ENCODE results near the gene COX7A1. TPM values are rescaled to one million over a fixed set of nuclear protein-coding genes. Genes with fewer than 3 reads are reported as not detected.
"Not testable (repeated sequence)": the region's sequence is repeated elsewhere in the genome, so short reads cannot be mapped to it uniquely, and the experiment has no call there.

Gene COX7A1
- total RNA-seq, 1 experiment from 2014 or later, result not detected

GRCh38 chr19:36139473-36140303, 12.6 kb downstream of the COX7A1 start, which contains the start of gene CAPNS1:
TSS of gene CAPNS1 (plus strand) at chr19:36140066. CDS start at chr19:36141012, 946 bp downstream.
- H3K27me3 ChIP-seq (ENCODE audit: insufficient read depth, low read depth), result no peaks in the 10 kb centered on the region
- peaks cover 60% of the 10 kb centered on the region for H3F3A ChIP-seq (ENCODE audit: insufficient read depth, low read depth)
- peaks cover 23% of the 10 kb centered on the region for H4K20me1 ChIP-seq (ENCODE audit: insufficient read depth)
- H3K36me3 ChIP-seq (ENCODE audit: low read depth), result peaks cover 22% of the 10 kb centered on the region
- H3K4me1 ChIP-seq (replicated peaks; ENCODE audit: insufficient read depth), result peaks cover 52% of the 10 kb centered on the region
- H3K79me2 ChIP-seq (ENCODE audit: low read depth), result peaks cover 43% of the 10 kb centered on the region
- intact Hi-C loops (cut with micrococcal nuclease; ENCODE audit: unreplicated experiment), result loop anchor here (1.0 kb wide), 2 partner anchors 11 to 24 kb away; partner anchors contain the start of gene TBCB
- H3K27ac ChIP-seq, result peak within 1 kb of the TSS; percentile 96
- no peaks in the 10 kb centered on the region for H3K9me3 ChIP-seq (ENCODE audit: insufficient read depth, low read depth)
- DNase-seq, result peak; percentile 86 to 98
- no peaks in the 10 kb centered on the region for H3K9me2 ChIP-seq (ENCODE audit: insufficient read depth)
- CTCF ChIA-PET, result interaction anchor here (1.4 kb wide), 1 partner anchor 11 kb away, joined by 4 read pairs; no protein-coding TSS in a partner anchor
- TF ChIP-seq EZH2 (IDR thresholded peaks at IDR 0.05; ENCODE audit: low read depth) (no peak), CTCF (conservative IDR thresholded peaks at IDR 0.05) (no peak; the same call in 1 of the 2 replicates)
- peak within 1 kb of the TSS; percentile 90 for H2AFZ ChIP-seq
- peak within 1 kb of the TSS; percentile 98 for H3K4me3 ChIP-seq
- peak within 1 kb of the TSS; percentile 77 for H3K4me2 ChIP-seq
- POLR2A ChIA-PET (ENCODE audit: unreplicated experiment), result interaction anchor here (0.6 to 1.0 kb wide), 4 partner anchors 12 to 632 kb away, joined by 3 to 6 read pairs (median 4); no protein-coding TSS in a partner anchor
- no TSS peak for BruUV-seq (replicated peaks)

- Histone ChIP-seq H3K27me3 (ENCODE audit: insufficient read depth, low read depth) (no peaks in the 10 kb centered on the region), H3K4me1 (replicated peaks; ENCODE audit: insufficient read depth) (peaks cover 54% of the 10 kb centered on the region), H3K9me2 (ENCODE audit: insufficient read depth) (no peaks in the 10 kb centered on the region), H3K79me2 (ENCODE audit: low read depth) (peaks cover 43% of the 10 kb centered on the region), H3K4me3 (peak overlapping the region; percentile 98; the same call in 1 of the 2 replicates), H3K4me2 (peak overlapping the region; percentile 77), H3F3A (ENCODE audit: insufficient read depth, low read depth) (peaks cover 57% of the 10 kb centered on the region), H3K36me3 (ENCODE audit: low read depth) (peaks cover 19% of the 10 kb centered on the region; the same call in 1 of the 2 replicates), H3K9me3 (ENCODE audit: insufficient read depth, low read depth) (no peaks in the 10 kb centered on the region), H2AFZ (peak overlapping the region; percentile 90), H3K27ac (peak overlapping the region; percentile 96), H4K20me1 (ENCODE audit: insufficient read depth) (peaks cover 23% of the 10 kb centered on the region)
- intact Hi-C loops (cut with micrococcal nuclease; ENCODE audit: unreplicated experiment), result loop anchor here (1.0 kb wide), 2 partner anchors 11 to 24 kb away; partner anchors contain the start of gene TBCB
- CTCF ChIA-PET, result no interaction called here
- BruUV-seq (replicated peaks), result no TSS peak
- no peak for TF ChIP-seq EZH2 (IDR thresholded peaks at IDR 0.05; ENCODE audit: low read depth)
- no peak for DNase-seq
- POLR2A ChIA-PET (ENCODE audit: unreplicated experiment), result interaction anchor here (0.6 to 1.0 kb wide), 3 partner anchors 11 to 632 kb away, joined by 3 to 6 read pairs (median 5); no protein-coding TSS in a partner anchor
Measured at GRCh38 chr19:36139120-36139472, 13.2 kb downstream of the COX7A1 start.

GRCh38 chr19:36136964-36137686, 15.1 kb downstream of the COX7A1 start:
- peak; percentile 95 to 98 for DNase-seq
- peak overlapping the region; percentile 77 for H3K4me2 ChIP-seq
- intact Hi-C loops (cut with micrococcal nuclease; ENCODE audit: unreplicated experiment), result no loop called here
- H3K4me3 ChIP-seq, result peak overlapping the region; percentile 37; the same call in 1 of the 2 replicates
- peak overlapping the region; percentile 96 for H3K27ac ChIP-seq
- 0 out of 2 replicates have a peak, but pooled peaks cover 7% of the 10 kb centered on the region for H3K36me3 ChIP-seq (ENCODE audit: low read depth)
- POLR2A ChIA-PET (ENCODE audit: unreplicated experiment), result interaction anchor here (0.6 to 1.7 kb wide), 6 partner anchors 9 to 1844 kb away, joined by 3 to 32 read pairs (median 3); partner anchors contain the start of genes TBCB and ZNF566
- H2AFZ ChIP-seq, result no peak overlapping the region
- CTCF ChIA-PET, result interaction anchor here (1.3 kb wide), 1 partner anchor 9 kb away, joined by 7 read pairs; no protein-coding TSS in a partner anchor
- peaks cover 30% of the 10 kb centered on the region for H3K79me2 ChIP-seq (ENCODE audit: low read depth)
- H3K4me1 ChIP-seq (replicated peaks; ENCODE audit: insufficient read depth), result peaks cover 64% of the 10 kb centered on the region
- peaks cover 63% of the 10 kb centered on the region for H3F3A ChIP-seq (ENCODE audit: insufficient read depth, low read depth)
- H3K27me3 ChIP-seq (ENCODE audit: insufficient read depth, low read depth), result no peaks in the 10 kb centered on the region
- no peaks in the 10 kb centered on the region for H3K9me2 ChIP-seq (ENCODE audit: insufficient read depth)
- TF ChIP-seq CTCF (conservative IDR thresholded peaks at IDR 0.05), result no peak
- peaks cover 13% of the 10 kb centered on the region for H4K20me1 ChIP-seq (ENCODE audit: insufficient read depth)
- H3K9me3 ChIP-seq (ENCODE audit: insufficient read depth, low read depth), result no peaks in the 10 kb centered on the region
- no TSS peak for BruUV-seq (replicated peaks)

GRCh38 chr19:36134867-36135266, 17.4 kb downstream of the COX7A1 start:
- H2AFZ ChIP-seq, CTCF ChIA-PET: not testable (repeated sequence)

DNA sequence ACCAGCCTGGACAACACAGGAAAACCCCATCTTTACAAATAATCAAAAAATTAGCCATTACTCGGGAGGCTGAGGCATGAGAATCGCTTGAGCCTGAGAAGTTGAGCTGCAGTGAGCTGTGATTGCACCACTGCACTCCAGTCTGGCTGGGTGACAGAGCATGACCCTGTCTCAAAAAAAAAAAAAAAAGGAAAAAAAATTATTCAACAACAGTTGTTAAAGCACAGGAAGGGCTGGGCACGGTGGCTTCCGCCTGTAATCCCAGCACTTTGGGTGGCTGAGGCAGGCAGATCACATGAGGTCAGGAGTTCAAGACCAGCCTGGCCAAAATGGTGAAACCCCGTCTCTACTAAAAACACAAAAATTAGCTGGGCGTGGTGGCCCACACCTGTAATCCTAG, 21.0 kb downstream of the COX7A1 start:
- H3K4me2 ChIP-seq; H3K9me2 ChIP-seq (ENCODE audit: insufficient read depth); H3K79me2 ChIP-seq (ENCODE audit: low read depth); H3K36me3 ChIP-seq (ENCODE audit: low read depth); H3K4me3 ChIP-seq; intact Hi-C loops (cut with micrococcal nuclease; ENCODE audit: unreplicated experiment); H2AFZ ChIP-seq; H3K27me3 ChIP-seq (ENCODE audit: insufficient read depth, low read depth); H4K20me1 ChIP-seq (ENCODE audit: insufficient read depth); BruUV-seq (replicated peaks); H3K9me3 ChIP-seq (ENCODE audit: insufficient read depth, low read depth); POLR2A ChIA-PET (ENCODE audit: unreplicated experiment); DNase-seq; CTCF ChIA-PET: not testable (repeated sequence)
- peak overlapping the region; percentile 82 for H3K27ac ChIP-seq
- peaks cover 63% of the 10 kb centered on the region for H3F3A ChIP-seq (ENCODE audit: insufficient read depth, low read depth)
- peaks cover 54% of the 10 kb centered on the region for H3K4me1 ChIP-seq (replicated peaks; ENCODE audit: insufficient read depth)

More at GRCh38 chr19:36134867-36135266, 17.4 kb downstream of the COX7A1 start:
- H3K27me3 ChIP-seq (ENCODE audit: insufficient read depth, low read depth); H4K20me1 ChIP-seq (ENCODE audit: insufficient read depth); H3K9me2 ChIP-seq (ENCODE audit: insufficient read depth); intact Hi-C loops (cut with micrococcal nuclease; ENCODE audit: unreplicated experiment); H3K4me2 ChIP-seq; BruUV-seq (replicated peaks); POLR2A ChIA-PET (ENCODE audit: unreplicated experiment); H3K36me3 ChIP-seq (ENCODE audit: low read depth); H3K4me3 ChIP-seq; H3K9me3 ChIP-seq (ENCODE audit: insufficient read depth, low read depth); DNase-seq: not testable (repeated sequence)
- Histone ChIP-seq H3F3A (ENCODE audit: insufficient read depth, low read depth) (peaks cover 72% of the 10 kb centered on the region), H3K79me2 (ENCODE audit: low read depth) (peaks cover 11% of the 10 kb centered on the region; the same call in 1 of the 2 replicates), H3K4me1 (replicated peaks; ENCODE audit: insufficient read depth) (peaks cover 75% of the 10 kb centered on the region), H3K27ac (peak overlapping the region; percentile 96)

Measured in PC-9 (cell line).